Measurements from ENCODE around the gene MYO9B.
A peak's percentile ranks its signal among the peaks of the same experiment; 100 is the strongest.

Gene MYO9B

GRCh38 chr19:17049711-17050280, 25.8 kb upstream of the MYO9B start:
- no peaks in the 10 kb centered on the region for H3K4me1 ChIP-seq (ENCODE audit: control extremely low read depth in 1 of 4, control insufficient read depth in 4 of 4, insufficient read depth in 4 of 4, low read length in 3 of 4)
- H3K27me3 ChIP-seq (replicated peaks in 2 of 5; ENCODE audit: control insufficient read depth in 4 of 5, insufficient read depth in 5 of 5, low read length in 4 of 5) = no peaks in the 10 kb centered on the region
- H3K9me3 ChIP-seq (ENCODE audit: control extremely low read depth in 1 of 5, control insufficient read depth in 4 of 5, insufficient read depth in 2 of 5, low read depth in 1 of 5, low read length in 4 of 5) = no peaks in the 10 kb centered on the region
- no peak overlapping the region for H3K4me3 ChIP-seq (ENCODE audit: control insufficient read depth in 1 of 7, extremely low read depth in 1 of 7, insufficient read depth in 4 of 7, low read depth in 2 of 7, low read length in 6 of 7)
- H3K36me3 ChIP-seq (ENCODE audit: control insufficient read depth in 4 of 4, insufficient read depth in 4 of 4, low read length in 3 of 4) = peaks cover 2 to 47% (median 23%) of the 10 kb centered on the region in 4 experiments
- 93% methylated on average over 16 of the region's 18 CpGs for WGBS (ENCODE audit: insufficient coverage)
- no peak overlapping the region for H3K27ac ChIP-seq (ENCODE audit: insufficient read depth in 1 of 2, low read depth in 1 of 2, low read length in 2 of 2, poor library complexity in 1 of 2, severe bottlenecking in 2 of 2)
- CTCF ChIA-PET = no interaction called here
- POLR2A ChIA-PET = no interaction called here
- no peak for DNase-seq

- POLR2A ChIA-PET = no interaction called here
- peaks cover 5 to 60% (median 35%) of the 10 kb centered on the region in 4 experiments for H3K36me3 ChIP-seq (ENCODE audit: control insufficient read depth in 4 of 4, insufficient read depth in 4 of 4, low read length in 3 of 4)
- DNase-seq = peak; percentile 43 to 66 (median 58)
Measured at GRCh38 chr19:17052439-17052838, 23.1 kb upstream of the MYO9B start.

GRCh38 chr19:17054746-17055145, 20.8 kb upstream of the MYO9B start:
- 100% methylated on average over 3 of the region's 5 CpGs for WGBS (ENCODE audit: insufficient coverage)
- peaks cover 5 to 26% (median 23%) of the 10 kb centered on the region in 5 experiments for H3K9me3 ChIP-seq (ENCODE audit: control extremely low read depth in 1 of 5, control insufficient read depth in 4 of 5, insufficient read depth in 2 of 5, low read depth in 1 of 5, low read length in 4 of 5)
- H3K4me3 ChIP-seq (ENCODE audit: control insufficient read depth in 1 of 7, extremely low read depth in 1 of 7, insufficient read depth in 4 of 7, low read depth in 2 of 7, low read length in 6 of 7) = no peak overlapping the region
- ChIA-PET CTCF (no interaction called here), POLR2A (no interaction called here)
- H3K27ac ChIP-seq (ENCODE audit: insufficient read depth in 1 of 2, low read depth in 1 of 2, low read length in 2 of 2, poor library complexity in 1 of 2, severe bottlenecking in 2 of 2) = no peak overlapping the region
- no peaks in the 10 kb centered on the region for H3K27me3 ChIP-seq (replicated peaks in 2 of 5; ENCODE audit: control insufficient read depth in 4 of 5, insufficient read depth in 5 of 5, low read length in 4 of 5)
- DNase-seq = no peak
- H3K36me3 ChIP-seq (ENCODE audit: control insufficient read depth in 4 of 4, insufficient read depth in 4 of 4, low read length in 3 of 4) = peaks cover 26 to 71% (median 48%) of the 10 kb centered on the region in 4 experiments
- H3K4me1 ChIP-seq (ENCODE audit: control extremely low read depth in 1 of 4, control insufficient read depth in 4 of 4, insufficient read depth in 4 of 4, low read length in 3 of 4) = no peaks in the 10 kb centered on the region

More at GRCh38 chr19:17052439-17052838, 23.1 kb upstream of the MYO9B start:
- Histone ChIP-seq H3K27ac (ENCODE audit: insufficient read depth in 1 of 2, low read depth in 1 of 2, low read length in 2 of 2, poor library complexity in 1 of 2, severe bottlenecking in 2 of 2) (no peak overlapping the region), H3K9me3 (ENCODE audit: control extremely low read depth in 1 of 5, control insufficient read depth in 4 of 5, insufficient read depth in 2 of 5, low read depth in 1 of 5, low read length in 4 of 5) (peaks cover 0 to 4% (median under 1%) of the 10 kb centered on the region in 5 experiments), H3K27me3 (replicated peaks in 2 of 5; ENCODE audit: control insufficient read depth in 4 of 5, insufficient read depth in 5 of 5, low read length in 4 of 5) (no peaks in the 10 kb centered on the region), H3K4me1 (ENCODE audit: control extremely low read depth in 1 of 4, control insufficient read depth in 4 of 4, insufficient read depth in 4 of 4, low read length in 3 of 4) (no peaks in the 10 kb centered on the region), H3K4me3 (ENCODE audit: control insufficient read depth in 1 of 7, extremely low read depth in 1 of 7, insufficient read depth in 4 of 7, low read depth in 2 of 7, low read length in 6 of 7) (no peak overlapping the region)
- CTCF ChIA-PET = interaction anchor here (0.6 to 1.4 kb wide), 14 partner anchors 9 to 311 kb away, joined by 3 to 10 read pairs (median 4); no protein-coding TSS in a partner anchor
- WGBS (ENCODE audit: insufficient coverage) = 85% methylated on average over 6 of the region's 8 CpGs

GRCh38 chr19:17055636-17056035, 19.9 kb upstream of the MYO9B start:
- no peak for DNase-seq
- ChIA-PET POLR2A (no interaction called here), CTCF (interaction anchor here (1.6 to 2.2 kb wide), 2 partner anchors 11 to 283 kb away, joined by 3 to 5 read pairs; no protein-coding TSS in a partner anchor)
- H3K4me1 ChIP-seq (ENCODE audit: control extremely low read depth in 1 of 4, control insufficient read depth in 4 of 4, insufficient read depth in 4 of 4, low read length in 3 of 4) = no peaks in the 10 kb centered on the region
- no peaks in the 10 kb centered on the region for H3K27me3 ChIP-seq (replicated peaks in 2 of 5; ENCODE audit: control insufficient read depth in 4 of 5, insufficient read depth in 5 of 5, low read length in 4 of 5)
- over 99% methylated on average over 14 of the region's 15 CpGs for WGBS (ENCODE audit: insufficient coverage)
- H3K27ac ChIP-seq (ENCODE audit: insufficient read depth in 1 of 2, low read depth in 1 of 2, low read length in 2 of 2, poor library complexity in 1 of 2, severe bottlenecking in 2 of 2) = no peak overlapping the region
- H3K4me3 ChIP-seq (ENCODE audit: control insufficient read depth in 1 of 7, extremely low read depth in 1 of 7, insufficient read depth in 4 of 7, low read depth in 2 of 7, low read length in 6 of 7) = no peak overlapping the region
- H3K9me3 ChIP-seq (ENCODE audit: control extremely low read depth in 1 of 5, control insufficient read depth in 4 of 5, insufficient read depth in 2 of 5, low read depth in 1 of 5, low read length in 4 of 5) = peaks cover 5 to 35% (median 25%) of the 10 kb centered on the region in 5 experiments
- H3K36me3 ChIP-seq (ENCODE audit: control insufficient read depth in 4 of 4, insufficient read depth in 4 of 4, low read length in 3 of 4) = peaks cover 28 to 73% (median 48%) of the 10 kb centered on the region in 4 experiments

- Histone ChIP-seq H3K27me3 (replicated peaks in 2 of 5; ENCODE audit: control insufficient read depth in 4 of 5, insufficient read depth in 5 of 5, low read length in 4 of 5) (no peaks in the 10 kb centered on the region), H3K9me3 (ENCODE audit: control extremely low read depth in 1 of 5, control insufficient read depth in 4 of 5, insufficient read depth in 2 of 5, low read depth in 1 of 5, low read length in 4 of 5) (peaks cover 5 to 37% (median 25%) of the 10 kb centered on the region in 5 experiments), H3K27ac (ENCODE audit: insufficient read depth in 1 of 2, low read depth in 1 of 2, low read length in 2 of 2, poor library complexity in 1 of 2, severe bottlenecking in 2 of 2) (no peak overlapping the region), H3K36me3 (ENCODE audit: control insufficient read depth in 4 of 4, insufficient read depth in 4 of 4, low read length in 3 of 4) (peaks cover 25 to 75% (median 52%) of the 10 kb centered on the region in 4 experiments), H3K4me1 (ENCODE audit: control extremely low read depth in 1 of 4, control insufficient read depth in 4 of 4, insufficient read depth in 4 of 4, low read length in 3 of 4) (no peaks in the 10 kb centered on the region), H3K4me3 (ENCODE audit: control insufficient read depth in 1 of 7, extremely low read depth in 1 of 7, insufficient read depth in 4 of 7, low read depth in 2 of 7, low read length in 6 of 7) (peak overlapping the region in 1 of 7 experiments; percentile 45)
- WGBS (ENCODE audit: insufficient coverage) = 100% methylated on average over 5 of the region's 8 CpGs
- ChIA-PET POLR2A (no interaction called here), CTCF (no interaction called here)
- DNase-seq = peak; percentile 33 to 62 (median 60)
Measured at GRCh38 chr19:17058236-17058635, 17.3 kb upstream of the MYO9B start.

- Histone ChIP-seq H3K4me1 (ENCODE audit: control extremely low read depth in 1 of 4, control insufficient read depth in 4 of 4, insufficient read depth in 4 of 4, low read length in 3 of 4) (no peaks in the 10 kb centered on the region), H3K9me3 (ENCODE audit: control extremely low read depth in 1 of 5, control insufficient read depth in 4 of 5, insufficient read depth in 2 of 5, low read depth in 1 of 5, low read length in 4 of 5) (peaks cover 5 to 39% (median 25%) of the 10 kb centered on the region in 5 experiments), H3K27me3 (replicated peaks in 2 of 5; ENCODE audit: control insufficient read depth in 4 of 5, insufficient read depth in 5 of 5, low read length in 4 of 5) (no peaks in the 10 kb centered on the region), H3K4me3 (ENCODE audit: control insufficient read depth in 1 of 7, extremely low read depth in 1 of 7, insufficient read depth in 4 of 7, low read depth in 2 of 7, low read length in 6 of 7) (no peak overlapping the region), H3K36me3 (ENCODE audit: control insufficient read depth in 4 of 4, insufficient read depth in 4 of 4, low read length in 3 of 4) (peaks cover 25 to 80% (median 49%) of the 10 kb centered on the region in 4 experiments), H3K27ac (ENCODE audit: insufficient read depth in 1 of 2, low read depth in 1 of 2, low read length in 2 of 2, poor library complexity in 1 of 2, severe bottlenecking in 2 of 2) (no peak overlapping the region)
- ChIA-PET CTCF (interaction anchor here (0.6 to 1.5 kb wide), 2 partner anchors 102 to 288 kb away, joined by 3 to 4 read pairs; no protein-coding TSS in a partner anchor), POLR2A (no interaction called here)
- 94% methylated on average over 3 of the region's 3 CpGs for WGBS (ENCODE audit: insufficient coverage)
- DNase-seq = no peak
Measured at GRCh38 chr19:17060802-17061201, 14.8 kb upstream of the MYO9B start.

GRCh38 chr19:17061205-17061604, 14.4 kb upstream of the MYO9B start:
- ChIA-PET POLR2A (no interaction called here), CTCF (interaction anchor here (0.6 to 1.5 kb wide), 2 partner anchors 102 to 289 kb away, joined by 3 to 4 read pairs; no protein-coding TSS in a partner anchor)
- no peak overlapping the region for H3K27ac ChIP-seq (ENCODE audit: insufficient read depth in 1 of 2, low read depth in 1 of 2, low read length in 2 of 2, poor library complexity in 1 of 2, severe bottlenecking in 2 of 2)
- no peaks in the 10 kb centered on the region for H3K4me1 ChIP-seq (ENCODE audit: control extremely low read depth in 1 of 4, control insufficient read depth in 4 of 4, insufficient read depth in 4 of 4, low read length in 3 of 4)
- no CpG with 5 or more reads among the region's 3 CpGs for WGBS (ENCODE audit: insufficient coverage)
- H3K36me3 ChIP-seq (ENCODE audit: control insufficient read depth in 4 of 4, insufficient read depth in 4 of 4, low read length in 3 of 4) = peaks cover 25 to 76% (median 47%) of the 10 kb centered on the region in 4 experiments
- no peak overlapping the region for H3K4me3 ChIP-seq (ENCODE audit: control insufficient read depth in 1 of 7, extremely low read depth in 1 of 7, insufficient read depth in 4 of 7, low read depth in 2 of 7, low read length in 6 of 7)
- no peaks in the 10 kb centered on the region for H3K27me3 ChIP-seq (replicated peaks in 2 of 5; ENCODE audit: control insufficient read depth in 4 of 5, insufficient read depth in 5 of 5, low read length in 4 of 5)
- peaks cover 5 to 39% (median 25%) of the 10 kb centered on the region in 5 experiments for H3K9me3 ChIP-seq (ENCODE audit: control extremely low read depth in 1 of 5, control insufficient read depth in 4 of 5, insufficient read depth in 2 of 5, low read depth in 1 of 5, low read length in 4 of 5)
- DNase-seq = no peak
